HepG2 (cell line): ENCODE data around the gene MBD4. TPM values are rescaled to one million over a fixed set of nuclear protein-coding genes. Genes with fewer than 3 reads are reported as not detected.

Source experiments
- ATAC-seq: fragments of 200-7000 bp; cut with Tn5 transposase; 3 replicates; pipeline ENCODE4 v1.9.1; 2020; ENCODE audit warnings: mild to moderate bottlenecking, moderate library complexity
- BruUV-seq: library from RNA; stranded (reverse); fragments of 400-500 nt; replicated peaks from 2 replicates; lab custom pipeline; 2021; lab: Mats Ljungman, UMichigan
- CTCF ChIA-PET: fragments of 300-600 bp; formaldehyde crosslinking; extraction: SDS; loops from one replicate; lab custom pipeline; 2021; ENCODE audit warnings: low total read pairs, inconsistent platforms, low intra/inter-chr PET ratio; lab: Yijun Ruan, JAX
- POLR2A ChIA-PET: fragments of 350-600 bp; sonication (Branson Sonifier 250); formaldehyde crosslinking; loops from one replicate; lab custom pipeline; 2020; ENCODE audit warnings: antibody characterized with exemption, inconsistent platforms; lab: Yijun Ruan, JAX
- DNase-seq: peaks from one replicate; pipeline ENCODE4 v3.0.0-alpha.2; 2015; ENCODE audit warnings: low spot score
- FAIRE-seq: peaks from 3 replicates; lab custom pipeline; 2011; peaks lifted over from hg19 to GRCh38; lab: Jason Lieb, UNC
- H2AFZ ChIP-seq: one replicate; pipeline ENCODE4 v1.6.1; 2011; ENCODE audit warnings: low read length, inconsistent platforms
- H3K27ac ChIP-seq: fragments of 300-600 bp; 3 replicates; pipeline ENCODE4 v1.8.0; 2011; ENCODE audit warnings: mixed run types, mild to moderate bottlenecking, mixed read lengths, low read length, inconsistent platforms; ENCODE audit not compliant: insufficient read depth; ENCODE audit errors: extremely low read length
- H3K27me3 ChIP-seq, 2 experiments: fragments of 200-600 bp in 1 of 2; 2 replicates in 1 of 2; 3 replicates in 1 of 2; pipeline versions ENCODE4 v1.6.0 to v1.8.0; 2011; ENCODE audit warnings: low read length in 2 of 2, mild to moderate bottlenecking in 2 of 2, moderate library complexity in 2 of 2, inconsistent platforms in 1 of 2; ENCODE audit not compliant: insufficient read depth in 2 of 2, control insufficient read depth in 1 of 2
- H3K36me3 ChIP-seq, 2 experiments: fragments of 200-600 bp in 1 of 2; replicated peaks in 1 of 2; 2 replicates in 1 of 2; 3 replicates in 1 of 2; pipeline versions ENCODE4 v1.5.1 to v1.8.0; 2011; ENCODE audit warnings: low read length in 2 of 2, inconsistent platforms in 1 of 2; ENCODE audit not compliant: insufficient read depth in 2 of 2, control insufficient read depth in 1 of 2
- H3K4me1 ChIP-seq: 2 replicates; pipeline ENCODE4 v1.5.1; 2012; ENCODE audit warnings: low read length, inconsistent platforms; ENCODE audit not compliant: insufficient read depth
- H3K4me2 ChIP-seq: 2 replicates; pipeline ENCODE4 v1.6.0; 2011; ENCODE audit warnings: low read depth, low read length, inconsistent platforms
- H3K4me3 ChIP-seq, 3 experiments: fragments of 200-600 bp in 1 of 3; sonication (generic), shearing (Covaris generic) in 1 of 3; replicated peaks in 1 of 3; 2 replicates each; pipeline ENCODE4 v1.5.1; 2011 to 2016; ENCODE audit warnings: low read length in 3 of 3, inconsistent platforms in 2 of 3, low read depth in 2 of 3, mild to moderate bottlenecking in 2 of 3, control low read depth in 1 of 3, mixed read lengths in 1 of 3; ENCODE audit not compliant: insufficient read depth in 1 of 3
- H3K79me2 ChIP-seq: one replicate; pipeline ENCODE4 v1.6.1; 2011; ENCODE audit warnings: low read length, inconsistent platforms; ENCODE audit not compliant: insufficient read depth
- H3K9ac ChIP-seq: 2 replicates; pipeline ENCODE4 v1.6.0; 2011; ENCODE audit warnings: mild to moderate bottlenecking, low read depth, low read length, inconsistent platforms; ENCODE audit not compliant: insufficient read depth
- H3K9me3 ChIP-seq: 2 replicates; pipeline ENCODE4 v1.5.1; 2012; ENCODE audit warnings: mild to moderate bottlenecking, low read length
- H4K20me1 ChIP-seq: 2 replicates; pipeline ENCODE4 v1.6.0; 2011; ENCODE audit warnings: inconsistent platforms, mild to moderate bottlenecking, low read length, moderate library complexity; ENCODE audit not compliant: insufficient read depth
- HNF4G ChIP-seq, 2 experiments: sonication (generic) in 1 of 2; formaldehyde crosslinking in 1 of 2; IDR thresholded peaks; 2 replicates each; pipeline versions ENCODE4 v1.4.0 to v1.6.1; 2011 to 2020; ENCODE audit warnings: borderline replicate concordance in 2 of 2, low read depth in 2 of 2, mild to moderate bottlenecking in 2 of 2, low read length in 1 of 2, missing genetic modification reagents in 1 of 2, moderate library complexity in 1 of 2
- HNRNPUL1 ChIP-seq: fragments of 200-400 bp; formaldehyde crosslinking; IDR thresholded peaks from 2 replicates; pipeline ENCODE4 v1.6.1; 2017; ENCODE audit warnings: low read depth, mild to moderate bottlenecking, low read length, moderate library complexity
- MIXL1 ChIP-seq: IDR thresholded peaks from 2 replicates; pipeline ENCODE4 v1.6.1; 2016
- MXD4 ChIP-seq: IDR thresholded peaks from 2 replicates; pipeline ENCODE4 v1.6.1; 2016; ENCODE audit warnings: mild to moderate bottlenecking, missing biosample characterization, missing genetic modification reagents
- NR2F1 ChIP-seq, 2 experiments: fragments of 450-650 bp in 1 of 2; formaldehyde crosslinking in 1 of 2; IDR thresholded peaks; 2 replicates each; pipeline versions ENCODE4 v1.5.0 to v1.6.1; 2016 to 2020; ENCODE audit warnings: mild to moderate bottlenecking in 1 of 2, missing compliant biosample characterization in 1 of 2, missing genetic modification reagents in 1 of 2, moderate library complexity in 1 of 2
- RXRB ChIP-seq: IDR thresholded peaks from 2 replicates; pipeline ENCODE4 v1.6.1; 2016; ENCODE audit warnings: borderline replicate concordance, missing genetic modification reagents, missing compliant biosample characterization
- SMAD1 ChIP-seq: sonication (generic); formaldehyde crosslinking; IDR thresholded peaks from 2 replicates; pipeline ENCODE4 v1.4.0; 2020; ENCODE audit warnings: missing genetic modification reagents, low read depth, mild to moderate bottlenecking, borderline replicate concordance
- SOX6 ChIP-seq, 2 experiments: fragments of 450-650 bp in 1 of 2; sonication (generic) in 1 of 2; formaldehyde crosslinking in 1 of 2; IDR thresholded peaks; 2 replicates each; pipeline versions ENCODE4 v1.4.0 to v1.6.1; 2017 to 2020; ENCODE audit warnings: antibody characterized with exemption in 1 of 2, mild to moderate bottlenecking in 1 of 2, missing genetic modification reagents in 1 of 2
- ZBTB1 ChIP-seq: sonication (generic); formaldehyde crosslinking; IDR thresholded peaks from 2 replicates; pipeline ENCODE4 v1.4.0; 2020; ENCODE audit warnings: missing genetic modification reagents, borderline replicate concordance
- ZFX ChIP-seq: sonication (generic); formaldehyde crosslinking; IDR thresholded peaks from 2 replicates; pipeline ENCODE4 v1.4.0; 2020; ENCODE audit warnings: mild to moderate bottlenecking, low read depth, missing genetic modification reagents, moderate library complexity
- ZMYM3 ChIP-seq: sonication (generic); formaldehyde crosslinking; IDR thresholded peaks from 2 replicates; pipeline ENCODE4 v1.5.1; 2020; ENCODE audit warnings: mild to moderate bottlenecking, missing genetic modification reagents
- ZNF160 ChIP-seq: sonication (generic); formaldehyde crosslinking; IDR thresholded peaks from 2 replicates; pipeline ENCODE4 v1.8.0; 2022; ENCODE audit warnings: mild to moderate bottlenecking, inconsistent platforms, missing genetic modification reagents
- ZNF326 ChIP-seq: sonication (generic); formaldehyde crosslinking; IDR thresholded peaks from 2 replicates; pipeline ENCODE4 v1.4.0; 2020; ENCODE audit warnings: missing genetic modification reagents, borderline replicate concordance
- ZNF543 ChIP-seq: sonication (generic); formaldehyde crosslinking; IDR thresholded peaks from 2 replicates; pipeline ENCODE4 v1.4.0; 2020; ENCODE audit warnings: mild to moderate bottlenecking, missing genetic modification reagents
- ZNF775 ChIP-seq: sonication (generic); formaldehyde crosslinking; IDR thresholded peaks from 2 replicates; pipeline ENCODE4 v1.4.0; 2020; ENCODE audit warnings: missing genetic modification reagents, mild to moderate bottlenecking, moderate library complexity, borderline replicate concordance
- ZNF839 ChIP-seq: sonication (generic); formaldehyde crosslinking; IDR thresholded peaks from 2 replicates; pipeline ENCODE4 v1.4.0; 2020; ENCODE audit warnings: missing genetic modification reagents, mild to moderate bottlenecking, borderline replicate concordance
- ZNF850 ChIP-seq: sonication (generic); formaldehyde crosslinking; conservative IDR thresholded peaks from 2 replicates; pipeline ENCODE4 v1.9.0; 2021; ENCODE audit warnings: mild to moderate bottlenecking, missing genetic modification reagents
- ZSCAN12 ChIP-seq: sonication (generic); formaldehyde crosslinking; IDR thresholded peaks from 2 replicates; pipeline ENCODE4 v1.9.0; 2021; ENCODE audit warnings: mild to moderate bottlenecking, missing genetic modification reagents
- WGBS: methylation state at CpG from one replicate; pipeline ENCODE4 v1.1.6; 2017; ENCODE audit warnings: low lambda C conversion rate; 5-methylcytosine and 5-hydroxymethylcytosine counted together
- in situ Hi-C: cut with HindIII; loops from 2 replicates; pipeline ENCODE4 v1.10.0; 2017; ENCODE audit warnings: low pct_unique_long_range_greater_than_20kb; ENCODE audit not compliant: extremely low pct_ligation_motif_present
- intact Hi-C: fragments of 100-400 bp; cut with micrococcal nuclease; formaldehyde crosslinking; loops from one replicate; pipeline ENCODE4 v1.10.0; 2022; ENCODE audit not compliant: unreplicated experiment
- polyA plus RNA-seq, 8 experiments: library from polyadenylated mRNA; depleted of rRNA in 3 of 8; stranded (reverse) in 7 of 8; unstranded in 1 of 8; fragments of >200 nt; fragmentation: Illumina TruSeq in 4 of 8; extraction: Trizol in 4 of 8; gene quantifications; 2 replicates each; pipeline versions ENCODE4 v1.2.1 to v1.2.3, GENCODE V29; 2011 to 2016; ENCODE audit warnings: low read depth in 4 of 8, missing spikeins in 1 of 8, mixed read lengths in 1 of 8; ENCODE audit not compliant: insufficient read depth in 1 of 8
- total RNA-seq, 5 experiments: library from RNA; depleted of rRNA; stranded (reverse); fragments of >200 nt; fragmentation: Illumina TruSeq; extraction: Trizol; gene quantifications; 2 replicates each; pipeline ENCODE4 v1.2.3, GENCODE V29; 2016; ENCODE audit warnings: low read depth in 1 of 5
- TF ChIP-seq, protein P1 (sequence below): sonication (generic); formaldehyde crosslinking; IDR thresholded peaks from 2 replicates; pipeline ENCODE4; 2020; ENCODE audit warnings: missing genetic modification reagents, mild to moderate bottlenecking, borderline replicate concordance
- TF ChIP-seq, protein P2 (sequence below): sonication (generic); formaldehyde crosslinking; IDR thresholded peaks from 2 replicates; pipeline ENCODE4 v1.4.0; 2020; ENCODE audit warnings: mild to moderate bottlenecking, missing genetic modification reagents
- TF ChIP-seq, protein P3 (sequence below): sonication (generic); formaldehyde crosslinking; IDR thresholded peaks from 2 replicates; pipeline ENCODE4 v1.4.0; 2020; ENCODE audit warnings: missing genetic modification reagents

The MBD4 gene
- total and polyA plus RNA-seq, 2 of the 13 experiments (the other 11 are each of a cell fraction or from before 2014, with no cell fraction given): 14.9 to 25.3 TPM

DNA sequence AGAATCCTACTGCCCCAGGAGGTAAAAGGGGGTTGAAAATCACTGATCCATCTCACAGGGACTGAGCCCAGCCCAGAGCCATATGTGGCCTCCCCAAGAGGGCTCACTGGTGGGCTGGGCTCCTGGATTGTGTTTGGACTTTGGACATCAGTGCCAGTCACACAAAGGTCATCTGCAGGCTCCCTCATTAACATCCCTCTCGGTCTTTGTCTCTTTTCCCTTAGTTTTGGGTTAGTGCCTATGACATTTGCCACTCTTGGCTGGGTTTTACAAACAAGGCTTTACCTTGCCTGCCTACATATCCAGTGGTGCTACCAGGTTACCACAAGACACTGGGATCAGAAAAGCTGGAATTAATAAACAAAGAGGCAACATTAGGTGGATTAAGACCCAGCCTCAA is 28.2 kb upstream of the MBD4 start (continued):
- TF ChIP-seq NR2F1 (CRISPR knock-in tag; IDR thresholded peaks at IDR 0.05): 0 out of 4 replicates have a peak, but pooled peaks of 1 of the 2 experiments have one; percentile 18
- peak; percentile 60 for TF ChIP-seq RXRB (CRISPR knock-in tag)
- no peak for TF ChIP-seq SOX6 (IDR thresholded peaks at IDR 0.05)
- TF ChIP-seq SOX6 (CRISPR knock-in tag; IDR thresholded peaks at IDR 0.05): peak; percentile 33; the same call in 1 of the 2 replicates
- TF ChIP-seq ZNF850: no peak
- TF ChIP-seq ZNF839: no peak
- no peak for TF ChIP-seq ZNF543
- no peak for TF ChIP-seq SMAD1
- no peak for TF ChIP-seq HNRNPUL1
- TF ChIP-seq MIXL1: peak; percentile 16; the same call in 1 of the 2 replicates
- peak; percentile 82 for TF ChIP-seq HNF4G (IDR thresholded peaks at IDR 0.05; ENCODE audit: borderline replicate concordance, low read depth, low read length)
- no peak for TF ChIP-seq HNF4G (CRISPR knock-in tag; IDR thresholded peaks at IDR 0.05; ENCODE audit: borderline replicate concordance, low read depth)

DNA sequence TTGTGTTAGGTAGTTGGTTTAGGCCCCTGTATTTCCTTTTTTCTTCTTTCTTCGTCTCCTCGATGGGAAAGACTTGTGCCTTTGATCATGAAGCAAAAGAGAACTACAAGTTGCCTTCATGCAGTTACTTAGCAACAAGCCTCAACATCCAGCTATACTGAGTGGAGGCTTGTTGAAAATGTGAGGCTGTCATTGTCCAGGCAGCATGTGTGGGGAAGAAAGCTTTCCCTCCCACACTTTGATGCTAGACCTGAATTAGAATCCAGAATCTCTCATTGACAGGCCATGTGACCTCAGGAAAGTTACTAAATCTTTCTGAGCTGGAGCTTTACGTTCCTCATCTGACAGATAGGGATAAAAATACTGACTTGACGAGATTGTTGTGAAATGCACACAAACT is 24.0 kb upstream of the MBD4 start:
- ChIA-PET POLR2A (no interaction called here), CTCF (no interaction called here)
- no peak overlapping the region for H3K9ac ChIP-seq
- peaks cover 36% of the 10 kb centered on the region for H3K4me1 ChIP-seq
- in situ Hi-C loops (no loop called here), intact Hi-C loops (no loop called here)
- ATAC-seq: no peak
- H3K27me3 ChIP-seq: no peaks in the 10 kb centered on the region
- no peak overlapping the region for H3K27ac ChIP-seq
- H3K9me3 ChIP-seq: no peaks in the 10 kb centered on the region
- H3K4me2 ChIP-seq: no peak overlapping the region
- 88% methylated on average over 4 of the region's 4 CpGs for WGBS
- H2AFZ ChIP-seq: no peak overlapping the region
- DNase-seq: no peak
- BruUV-seq: no TSS peak
- no peaks in the 10 kb centered on the region for H3K79me2 ChIP-seq
- peaks cover 0 to 2% of the 10 kb centered on the region in 2 experiments; a peak in 1 of 5 replicates for H3K36me3 ChIP-seq
- H4K20me1 ChIP-seq: no peaks in the 10 kb centered on the region
- H3K4me3 ChIP-seq: no peak overlapping the region
- FAIRE-seq: no peak
- TF ChIP-seq ZFX (CRISPR knock-in tag) (no peak), MXD4 (CRISPR knock-in tag) (no peak), ZNF160 (no peak), MIXL1 (no peak), ZNF326 (CRISPR knock-in tag) (no peak), ZNF775 (no peak), ZSCAN12 (no peak), ZMYM3 (CRISPR knock-in tag) (no peak), ZBTB1 (CRISPR knock-in tag) (no peak)
- TF ChIP-seq, protein P1, sequence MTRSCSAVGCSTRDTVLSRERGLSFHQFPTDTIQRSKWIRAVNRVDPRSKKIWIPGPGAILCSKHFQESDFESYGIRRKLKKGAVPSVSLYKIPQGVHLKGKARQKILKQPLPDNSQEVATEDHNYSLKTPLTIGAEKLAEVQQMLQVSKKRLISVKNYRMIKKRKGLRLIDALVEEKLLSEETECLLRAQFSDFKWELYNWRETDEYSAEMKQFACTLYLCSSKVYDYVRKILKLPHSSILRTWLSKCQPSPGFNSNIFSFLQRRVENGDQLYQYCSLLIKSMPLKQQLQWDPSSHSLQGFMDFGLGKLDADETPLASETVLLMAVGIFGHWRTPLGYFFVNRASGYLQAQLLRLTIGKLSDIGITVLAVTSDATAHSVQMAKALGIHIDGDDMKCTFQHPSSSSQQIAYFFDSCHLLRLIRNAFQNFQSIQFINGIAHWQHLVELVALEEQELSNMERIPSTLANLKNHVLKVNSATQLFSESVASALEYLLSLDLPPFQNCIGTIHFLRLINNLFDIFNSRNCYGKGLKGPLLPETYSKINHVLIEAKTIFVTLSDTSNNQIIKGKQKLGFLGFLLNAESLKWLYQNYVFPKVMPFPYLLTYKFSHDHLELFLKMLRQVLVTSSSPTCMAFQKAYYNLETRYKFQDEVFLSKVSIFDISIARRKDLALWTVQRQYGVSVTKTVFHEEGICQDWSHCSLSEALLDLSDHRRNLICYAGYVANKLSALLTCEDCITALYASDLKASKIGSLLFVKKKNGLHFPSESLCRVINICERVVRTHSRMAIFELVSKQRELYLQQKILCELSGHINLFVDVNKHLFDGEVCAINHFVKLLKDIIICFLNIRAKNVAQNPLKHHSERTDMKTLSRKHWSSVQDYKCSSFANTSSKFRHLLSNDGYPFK (CRISPR knock-in tag): no peak
- TF ChIP-seq, protein P2, sequence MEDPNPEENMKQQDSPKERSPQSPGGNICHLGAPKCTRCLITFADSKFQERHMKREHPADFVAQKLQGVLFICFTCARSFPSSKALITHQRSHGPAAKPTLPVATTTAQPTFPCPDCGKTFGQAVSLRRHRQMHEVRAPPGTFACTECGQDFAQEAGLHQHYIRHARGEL (CRISPR knock-in tag): no peak
- TF ChIP-seq, protein P3, sequence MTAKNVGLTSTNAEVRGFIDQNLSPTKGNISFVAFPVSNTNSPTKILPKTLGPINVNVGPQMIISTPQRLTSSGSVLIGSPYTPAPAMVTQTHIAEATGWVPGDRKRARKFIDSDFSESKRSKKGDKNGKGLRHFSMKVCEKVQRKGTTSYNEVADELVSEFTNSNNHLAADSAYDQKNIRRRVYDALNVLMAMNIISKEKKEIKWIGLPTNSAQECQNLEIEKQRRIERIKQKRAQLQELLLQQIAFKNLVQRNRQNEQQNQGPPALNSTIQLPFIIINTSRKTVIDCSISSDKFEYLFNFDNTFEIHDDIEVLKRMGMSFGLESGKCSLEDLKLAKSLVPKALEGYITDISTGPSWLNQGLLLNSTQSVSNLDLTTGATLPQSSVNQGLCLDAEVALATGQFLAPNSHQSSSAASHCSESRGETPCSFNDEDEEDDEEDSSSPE (CRISPR knock-in tag): no peak
